HUES6 (cell line): ENCODE results near the gene NCKAP5.

Experiments
- H3K27ac ChIP-seq: 2 replicates; pipeline ENCODE4 v1.7.0; 2013; ENCODE audit warnings: low read depth, mild to moderate bottlenecking, low read length, inconsistent platforms
- H3K27me3 ChIP-seq: 2 replicates; pipeline ENCODE4 v1.6.1; 2013; ENCODE audit warnings: low read length; ENCODE audit not compliant: control insufficient read depth, insufficient read depth
- H3K36me3 ChIP-seq: 2 replicates; pipeline ENCODE4 v1.6.1; 2013; ENCODE audit warnings: low read length; ENCODE audit not compliant: control insufficient read depth, insufficient read depth
- H3K4me1 ChIP-seq: 2 replicates; pipeline ENCODE4 v1.6.1; 2013; ENCODE audit warnings: low read length; ENCODE audit not compliant: control insufficient read depth, insufficient read depth
- H3K4me3 ChIP-seq: 2 replicates; pipeline ENCODE4 v1.5.1; 2013; ENCODE audit warnings: low read depth, low read length
- H3K9ac ChIP-seq: one replicate; pipeline ENCODE4 v1.6.1; 2013; ENCODE audit warnings: mild to moderate bottlenecking, low read length
- H3K9me3 ChIP-seq: 2 replicates; pipeline ENCODE4 v1.6.1; 2013; ENCODE audit warnings: low read depth, low read length; ENCODE audit not compliant: control insufficient read depth, insufficient read depth

The NCKAP5 gene

DNA sequence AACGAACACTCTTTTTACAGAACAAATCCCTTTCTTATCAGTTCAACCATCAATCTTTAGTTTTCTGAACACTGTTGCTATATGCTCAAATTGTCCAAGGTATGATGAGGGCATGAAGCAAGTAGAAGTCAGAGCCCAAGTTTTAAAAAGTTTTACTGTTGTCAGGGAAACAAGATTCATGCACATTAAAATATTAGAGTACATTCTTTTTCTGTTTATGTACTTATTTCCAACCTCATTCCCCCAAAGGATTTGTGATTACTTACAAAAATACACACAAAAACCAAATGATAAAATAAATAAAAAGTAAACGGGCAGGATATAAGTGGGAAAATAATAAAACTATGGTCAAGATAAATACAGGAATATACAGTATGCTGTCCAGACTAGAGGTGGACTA, 15.4 kb downstream of the NCKAP5 start:
- Histone ChIP-seq H3K36me3 (no peaks in the 10 kb centered on the region), H3K27ac (no peak overlapping the region), H3K4me1 (no peaks in the 10 kb centered on the region), H3K9ac (no peak overlapping the region), H3K27me3 (no peaks in the 10 kb centered on the region), H3K9me3 (no peaks in the 10 kb centered on the region), H3K4me3 (no peak overlapping the region)

DNA sequence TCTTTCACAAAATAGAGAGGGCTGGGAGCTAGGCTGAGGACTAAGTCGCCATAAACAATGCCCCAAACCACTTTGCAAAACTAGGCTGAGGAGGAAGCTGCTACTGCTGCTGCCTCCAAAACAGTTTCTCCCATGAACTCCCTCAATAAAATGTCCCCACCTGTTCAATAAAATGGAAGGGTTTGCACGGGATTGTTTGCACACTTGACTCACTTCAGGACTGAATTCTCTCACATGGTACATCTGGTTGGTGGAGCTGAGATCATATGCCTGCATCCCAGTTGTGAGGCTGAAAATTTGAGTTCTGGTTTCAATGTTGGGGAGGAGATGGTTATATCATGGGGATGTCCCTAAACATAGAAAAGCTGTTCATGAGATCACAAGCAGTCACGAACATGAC, 26.5 kb downstream of the NCKAP5 start:
- Histone ChIP-seq H3K4me3 (no peak overlapping the region), H3K4me1 (no peaks in the 10 kb centered on the region), H3K9ac (no peak overlapping the region), H3K36me3 (no peaks in the 10 kb centered on the region), H3K9me3 (0 out of 2 replicates have a peak, but pooled peaks cover 3% of the 10 kb centered on the region), H3K27ac (no peak overlapping the region), H3K27me3 (no peaks in the 10 kb centered on the region)

DNA sequence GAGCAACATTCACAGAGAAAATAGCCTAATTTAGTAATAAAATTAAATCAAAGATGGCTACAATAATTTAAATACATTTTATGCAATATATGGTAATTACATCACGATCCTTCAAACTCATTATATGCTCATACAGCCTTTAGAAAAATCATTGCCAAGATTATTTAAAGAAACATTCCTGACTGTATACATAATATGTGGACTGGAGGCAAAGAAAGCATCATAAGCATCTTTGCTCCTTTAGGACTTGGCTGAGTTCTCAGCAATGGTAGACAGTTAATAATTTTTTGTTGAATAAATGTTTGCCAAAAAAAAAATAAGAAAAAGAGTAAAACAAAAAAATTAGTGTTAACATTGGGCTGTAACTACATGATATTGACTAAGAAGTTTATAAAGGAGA, 26.9 kb downstream of the NCKAP5 start:
- Histone ChIP-seq H3K9ac (no peak overlapping the region), H3K27me3 (no peaks in the 10 kb centered on the region), H3K27ac (no peak overlapping the region), H3K4me1 (no peaks in the 10 kb centered on the region), H3K9me3 (0 out of 2 replicates have a peak, but pooled peaks cover 3% of the 10 kb centered on the region), H3K4me3 (no peak overlapping the region), H3K36me3 (no peaks in the 10 kb centered on the region)

DNA sequence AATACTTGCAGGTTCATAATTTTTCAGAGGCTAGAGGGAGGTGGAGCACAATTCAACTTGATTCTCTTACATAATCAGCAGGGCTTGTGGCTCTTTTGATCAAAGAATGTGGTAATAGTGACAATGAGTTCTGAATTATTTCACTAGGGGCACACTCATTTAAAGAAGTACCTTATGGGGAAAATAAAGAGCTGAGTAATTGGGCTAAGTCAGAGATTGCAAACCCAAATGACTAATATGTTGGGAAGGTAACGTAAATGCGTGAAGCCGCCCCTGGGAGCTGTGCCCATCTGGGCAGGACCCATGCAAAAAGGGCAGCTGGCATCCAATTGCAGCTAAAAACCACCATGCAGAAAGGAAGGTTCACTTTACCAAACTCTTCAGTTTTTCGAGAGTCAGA, 35.3 kb downstream of the NCKAP5 start:
- H3K27ac ChIP-seq = no peak overlapping the region
- H3K4me3 ChIP-seq = no peak overlapping the region

DNA sequence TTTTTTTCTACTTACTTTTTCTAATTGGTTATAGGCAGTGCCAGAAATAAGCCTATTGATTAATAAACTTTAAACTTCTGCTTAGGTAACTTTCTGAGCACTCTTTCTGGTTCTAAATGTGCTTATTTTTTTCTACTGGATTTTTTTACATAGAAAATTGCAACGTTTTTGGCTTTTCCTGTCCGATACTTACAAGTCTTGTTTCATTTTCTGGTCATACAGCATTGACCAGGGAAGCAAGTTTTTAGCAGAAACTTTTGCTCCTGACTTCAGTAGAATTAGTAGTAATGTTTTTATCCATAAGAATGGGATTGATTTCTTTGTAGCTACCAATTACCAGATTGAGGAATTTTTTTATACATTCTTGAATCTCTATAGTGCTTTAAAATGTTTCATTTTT, 36.9 kb downstream of the NCKAP5 start:
- Histone ChIP-seq H3K27me3 (peaks cover under 1% of the 10 kb centered on the region; the same call in 1 of the 2 replicates), H3K27ac (no peak overlapping the region), H3K9me3 (no peaks in the 10 kb centered on the region), H3K9ac (no peak overlapping the region), H3K4me1 (no peaks in the 10 kb centered on the region), H3K4me3 (no peak overlapping the region), H3K36me3 (no peaks in the 10 kb centered on the region)

More for the DNA sequence above, 35.3 kb downstream of the NCKAP5 start:
- Histone ChIP-seq H3K4me1 (no peaks in the 10 kb centered on the region), H3K36me3 (no peaks in the 10 kb centered on the region), H3K27me3 (no peaks in the 10 kb centered on the region; the same call in 1 of the 2 replicates), H3K9ac (no peak overlapping the region), H3K9me3 (no peaks in the 10 kb centered on the region)

DNA sequence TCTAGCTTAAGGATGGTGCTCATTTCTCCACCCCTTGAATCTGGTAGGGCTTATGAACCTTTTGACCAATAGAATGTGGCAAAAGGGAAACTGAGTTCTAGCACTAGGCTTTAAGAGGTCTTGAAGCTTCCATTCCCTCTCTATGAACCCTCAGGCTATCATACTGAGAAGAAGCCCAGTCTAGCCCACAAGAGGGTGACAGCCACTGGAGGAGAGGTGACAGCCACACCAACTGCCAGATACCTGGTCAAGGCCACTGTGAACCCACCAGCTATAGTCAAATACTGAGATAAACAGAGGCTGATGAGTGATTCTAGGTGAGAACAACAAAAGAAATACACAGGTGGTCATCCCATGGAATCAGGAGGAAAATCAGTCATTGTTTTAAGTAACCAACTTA, 37.6 kb downstream of the NCKAP5 start:
- H3K36me3 ChIP-seq = no peaks in the 10 kb centered on the region
- H3K27me3 ChIP-seq = peaks cover 4% of the 10 kb centered on the region; the same call in 1 of the 2 replicates
- no peak overlapping the region for H3K27ac ChIP-seq
- no peak overlapping the region for H3K4me3 ChIP-seq
- no peaks in the 10 kb centered on the region for H3K9me3 ChIP-seq
- H3K9ac ChIP-seq = no peak overlapping the region
- no peaks in the 10 kb centered on the region for H3K4me1 ChIP-seq

DNA sequence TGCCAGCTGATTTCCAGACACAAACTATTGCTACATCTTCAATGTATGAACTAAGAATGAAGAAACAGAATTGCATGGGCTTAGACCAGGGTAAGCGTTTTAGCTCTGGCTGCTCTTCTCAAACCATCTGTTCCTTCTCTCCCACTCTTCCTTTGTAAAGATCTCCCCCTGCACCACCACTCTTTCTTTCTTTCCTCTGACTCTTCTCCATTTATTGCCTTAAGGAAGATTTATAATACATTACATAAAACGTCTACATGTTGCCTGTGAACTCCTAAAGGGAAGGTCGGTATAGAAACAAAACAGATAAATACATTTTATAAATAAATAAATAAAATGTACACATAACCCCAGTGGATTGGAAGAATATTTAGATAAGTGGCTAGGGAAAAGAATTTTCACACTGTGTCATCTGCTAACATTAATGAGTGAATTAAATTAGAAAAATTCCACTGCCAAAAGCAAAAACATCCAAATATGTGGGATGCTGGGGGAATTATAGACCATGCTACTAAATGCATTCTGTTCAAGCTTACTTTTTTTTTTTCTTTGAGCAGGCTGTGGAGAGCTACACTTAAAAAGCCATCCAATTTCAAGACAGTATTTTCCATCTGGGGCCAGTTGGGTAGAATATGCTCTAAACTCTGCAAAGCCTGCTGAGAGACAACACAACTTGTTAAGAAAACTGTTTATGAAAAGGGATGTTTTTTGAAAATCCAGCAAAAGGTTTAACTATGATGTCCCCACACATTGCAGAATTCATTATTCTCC, 41.5 kb downstream of the NCKAP5 start:
- Histone ChIP-seq H3K36me3 (no peaks in the 10 kb centered on the region), H3K27ac (no peak overlapping the region), H3K9me3 (no peaks in the 10 kb centered on the region), H3K4me3 (no peak overlapping the region), H3K27me3 (peaks cover 42% of the 10 kb centered on the region), H3K4me1 (peaks cover 4% of the 10 kb centered on the region; the same call in 1 of the 2 replicates), H3K9ac (no peak overlapping the region)

DNA sequence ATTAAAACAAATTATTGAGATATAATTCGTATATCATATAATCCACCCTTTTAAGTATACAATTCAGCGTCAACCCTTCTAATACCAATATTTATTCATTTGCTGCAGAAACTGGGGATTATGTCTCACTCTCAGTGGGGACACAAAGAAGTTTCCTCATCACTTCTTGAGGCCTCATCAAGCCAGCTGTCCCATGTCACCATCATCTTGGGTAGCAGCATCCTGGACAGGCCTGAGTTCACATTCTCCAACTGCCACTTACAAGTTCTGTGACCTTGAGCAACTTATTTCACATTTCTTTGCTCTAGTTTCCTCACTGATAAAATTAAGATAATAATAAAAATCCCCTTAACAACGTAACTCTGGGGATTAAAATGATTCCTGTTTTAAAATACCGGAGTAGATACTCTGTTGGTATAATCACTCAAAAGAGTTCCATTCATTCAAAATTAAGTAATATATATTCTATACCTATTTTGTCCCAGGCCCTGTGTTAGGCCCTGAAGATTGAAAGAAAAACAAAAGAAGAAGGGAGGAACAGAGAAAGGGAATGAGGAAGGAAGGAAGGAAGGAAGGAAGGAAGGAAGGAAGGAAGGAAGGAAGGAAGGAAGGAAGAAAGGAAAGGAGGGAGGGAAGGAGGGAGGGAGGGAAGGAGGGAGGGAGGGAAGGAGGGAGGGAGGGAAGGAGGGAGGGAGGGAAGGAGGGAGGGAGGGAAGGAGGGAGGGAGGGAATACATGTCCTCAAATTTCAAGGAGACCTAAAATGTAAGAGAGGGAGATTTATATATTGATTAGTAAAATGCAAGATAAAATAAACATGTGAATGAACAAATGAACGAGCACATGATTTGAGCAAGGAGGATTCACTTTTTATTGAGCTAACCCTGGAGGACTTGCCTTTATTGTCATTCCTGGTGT, 42.4 kb downstream of the NCKAP5 start:
- peaks cover 51% of the 10 kb centered on the region for H3K27me3 ChIP-seq

DNA sequence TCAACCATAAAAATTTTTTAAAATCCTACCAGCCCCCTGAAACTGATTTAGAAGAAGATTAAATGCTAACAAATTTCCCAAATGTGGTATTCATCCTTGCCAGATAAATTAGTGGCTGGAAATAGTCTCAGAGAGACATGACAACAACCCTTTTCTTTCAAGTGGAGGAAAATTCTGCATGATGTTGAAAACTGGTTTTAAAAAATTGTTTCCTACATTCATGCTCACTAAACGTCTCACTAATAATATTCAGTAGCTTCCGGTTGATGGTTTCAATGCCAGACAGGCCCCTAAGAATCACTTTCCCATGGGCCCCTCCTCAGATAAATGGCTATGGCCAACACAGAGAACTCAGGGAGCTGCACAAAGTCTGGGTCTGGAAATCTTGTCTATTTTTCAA, 43.2 kb downstream of the NCKAP5 start:
- Histone ChIP-seq H3K9ac (no peak overlapping the region), H3K27me3 (peaks cover 59% of the 10 kb centered on the region), H3K9me3 (no peaks in the 10 kb centered on the region)

More for the DNA sequence above, 42.4 kb downstream of the NCKAP5 start:
- Histone ChIP-seq H3K9ac (no peak overlapping the region), H3K4me1 (peaks cover 4% of the 10 kb centered on the region; the same call in 1 of the 2 replicates), H3K27ac (no peak overlapping the region), H3K9me3 (no peaks in the 10 kb centered on the region), H3K4me3 (no peak overlapping the region), H3K36me3 (no peaks in the 10 kb centered on the region)

DNA sequence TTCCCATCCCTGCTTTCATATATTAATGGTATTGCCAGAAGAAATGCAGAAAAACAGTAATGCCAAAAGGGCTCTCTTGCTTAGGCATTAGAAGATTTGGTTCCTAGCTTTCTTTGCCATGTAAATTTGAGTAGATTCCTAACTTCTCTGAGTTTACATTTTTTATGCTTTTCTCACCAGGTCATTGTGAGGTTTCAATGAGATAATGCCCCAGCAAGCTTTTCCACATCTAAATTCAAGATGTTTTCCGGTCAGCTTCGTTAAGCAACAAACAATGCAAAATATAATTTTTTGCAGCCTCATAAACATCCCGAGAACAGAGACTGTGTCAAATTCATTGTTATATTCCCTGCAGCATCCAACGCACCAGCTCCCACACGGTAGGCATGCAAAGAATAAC, 44.9 kb downstream of the NCKAP5 start:
- Histone ChIP-seq H3K4me3 (no peak overlapping the region), H3K4me1 (peaks cover 4% of the 10 kb centered on the region; the same call in 1 of the 2 replicates), H3K27ac (no peak overlapping the region), H3K9ac (no peak overlapping the region), H3K36me3 (no peaks in the 10 kb centered on the region), H3K9me3 (no peaks in the 10 kb centered on the region), H3K27me3 (peaks cover 59% of the 10 kb centered on the region)

More for the DNA sequence above, 43.2 kb downstream of the NCKAP5 start:
- H3K4me1 ChIP-seq = peaks cover 4% of the 10 kb centered on the region; the same call in 1 of the 2 replicates
- H3K27ac ChIP-seq = no peak overlapping the region
- no peaks in the 10 kb centered on the region for H3K36me3 ChIP-seq
- no peak overlapping the region for H3K4me3 ChIP-seq

DNA sequence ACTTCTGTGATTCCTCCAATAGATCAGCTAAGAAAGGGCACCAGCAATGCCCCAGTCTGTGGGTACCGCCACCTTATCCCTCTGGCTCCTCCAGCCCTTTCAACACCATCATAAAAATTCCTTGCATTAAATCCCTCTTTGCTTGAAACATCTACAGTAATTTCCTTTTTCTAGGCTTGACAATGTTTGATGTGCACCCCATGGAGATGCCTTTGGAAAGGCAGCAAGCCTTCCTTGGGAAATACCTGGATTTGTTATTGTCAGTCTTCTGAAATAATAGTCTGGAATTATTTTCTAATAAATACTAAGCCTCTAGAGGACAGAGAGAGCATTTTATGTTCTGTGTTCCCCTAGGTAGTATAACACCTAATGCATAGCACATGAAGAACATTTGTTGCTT, 46.1 kb downstream of the NCKAP5 start:
- H3K36me3 ChIP-seq = no peaks in the 10 kb centered on the region

More for the DNA sequence above, 46.1 kb downstream of the NCKAP5 start:
- Histone ChIP-seq H3K27me3 (peaks cover 59% of the 10 kb centered on the region), H3K4me1 (peaks cover 4% of the 10 kb centered on the region; the same call in 1 of the 2 replicates), H3K27ac (no peak overlapping the region), H3K9ac (no peak overlapping the region), H3K9me3 (no peaks in the 10 kb centered on the region), H3K4me3 (no peak overlapping the region)
